HepG2 (cell line): ENCODE results near the gene ZBTB48. TPM values are rescaled to one million over a fixed set of nuclear protein-coding genes. Genes with fewer than 3 reads are reported as not detected.

Source experiments
- AHR ChIP-seq: IDR thresholded peaks from 2 replicates; pipeline ENCODE4 v1.6.1; 2018; ENCODE audit warnings: missing genetic modification reagents, missing compliant biosample characterization
- HNF4G ChIP-seq, 2 experiments: sonication (generic) in 1 of 2; formaldehyde crosslinking in 1 of 2; IDR thresholded peaks; 2 replicates each; pipeline versions ENCODE4 v1.4.0 to v1.6.1; 2011 to 2020; ENCODE audit warnings: borderline replicate concordance in 2 of 2, low read depth in 2 of 2, mild to moderate bottlenecking in 2 of 2, low read length in 1 of 2, missing genetic modification reagents in 1 of 2, moderate library complexity in 1 of 2
- HOXA3 ChIP-seq: sonication (generic); formaldehyde crosslinking; IDR thresholded peaks from 2 replicates; pipeline ENCODE4 v1.5.0; 2020; ENCODE audit warnings: missing genetic modification reagents
- LBX2 ChIP-seq: sonication (generic); formaldehyde crosslinking; IDR thresholded peaks from 2 replicates; pipeline ENCODE4 v1.5.0; 2020; ENCODE audit warnings: missing genetic modification reagents, mild to moderate bottlenecking, borderline replicate concordance
- NR2F6 ChIP-seq, 2 experiments: IDR thresholded peaks; 2 replicates each; pipeline ENCODE4 v1.6.1; 2016; ENCODE audit warnings: antibody characterized with exemption in 1 of 2, mild to moderate bottlenecking in 1 of 2
- PAF1 ChIP-seq: IDR thresholded peaks from 2 replicates; pipeline ENCODE4 v1.6.1; 2016; ENCODE audit warnings: missing genetic modification reagents, missing compliant biosample characterization
- RBFOX2 ChIP-seq: fragments of 200-400 bp; formaldehyde crosslinking; IDR thresholded peaks from 2 replicates; pipeline ENCODE4 v1.6.1; 2017; ENCODE audit warnings: low read depth, mild to moderate bottlenecking, low read length
- THYN1 ChIP-seq: sonication (generic); formaldehyde crosslinking; IDR thresholded peaks from 2 replicates; pipeline ENCODE4 v1.8.1; 2023; ENCODE audit warnings: low read depth, mild to moderate bottlenecking, moderate library complexity, missing genetic modification reagents, borderline replicate concordance
- TP53 ChIP-seq: sonication (generic); formaldehyde crosslinking; conservative IDR thresholded peaks from 2 replicates; pipeline ENCODE4 v1.4.0; 2020; ENCODE audit warnings: missing genetic modification reagents
- U2AF1 ChIP-seq: fragments of 200-400 bp; formaldehyde crosslinking; optimal IDR thresholded peaks from 2 replicates; pipeline ENCODE3; 2017; ENCODE audit warnings: mild to moderate bottlenecking, low read depth, low read length
- ZBTB25 ChIP-seq: IDR thresholded peaks from 2 replicates; pipeline ENCODE4 v1.6.1; 2018; ENCODE audit warnings: missing genetic modification reagents
- ZNF101 ChIP-seq: sonication (generic); formaldehyde crosslinking; IDR thresholded peaks from 2 replicates; pipeline ENCODE4 v1.4.0; 2020; ENCODE audit warnings: mild to moderate bottlenecking, low read depth, missing genetic modification reagents, borderline replicate concordance
- ZNF230 ChIP-seq: sonication (generic); formaldehyde crosslinking; IDR thresholded peaks from 2 replicates; pipeline ENCODE4 v1.4.0; 2020; ENCODE audit warnings: mild to moderate bottlenecking, missing genetic modification reagents
- ZNF318 ChIP-seq: sonication (generic); formaldehyde crosslinking; IDR thresholded peaks from 2 replicates; pipeline ENCODE4 v1.4.0; 2020; ENCODE audit warnings: mild to moderate bottlenecking, missing genetic modification reagents
- ZNF616 ChIP-seq: sonication (generic); formaldehyde crosslinking; IDR thresholded peaks from 2 replicates; pipeline ENCODE4 v1.5.0; 2020; ENCODE audit warnings: low read depth, mild to moderate bottlenecking, missing genetic modification reagents
- ZNF670 ChIP-seq: sonication (generic); formaldehyde crosslinking; IDR thresholded peaks from 2 replicates; pipeline ENCODE4 v1.8.0; 2022; ENCODE audit warnings: mild to moderate bottlenecking, missing genetic modification reagents, borderline replicate concordance
- ZNF788 ChIP-seq: sonication (generic); formaldehyde crosslinking; IDR thresholded peaks from 2 replicates; pipeline ENCODE4 v1.5.0; 2020; ENCODE audit warnings: mild to moderate bottlenecking, missing genetic modification reagents, borderline replicate concordance
- ZNF816 ChIP-seq: sonication (generic); formaldehyde crosslinking; IDR thresholded peaks from 2 replicates; pipeline ENCODE4 v1.8.0; 2022; ENCODE audit warnings: missing genetic modification reagents, mild to moderate bottlenecking, borderline replicate concordance
- ZNF878 ChIP-seq: sonication (generic); formaldehyde crosslinking; IDR thresholded peaks from 2 replicates; pipeline ENCODE4 v1.8.1; 2023; ENCODE audit warnings: mild to moderate bottlenecking, missing genetic modification reagents, moderate library complexity
- polyA plus RNA-seq, 8 experiments: library from polyadenylated mRNA; depleted of rRNA in 3 of 8; stranded (reverse) in 7 of 8; unstranded in 1 of 8; fragments of >200 nt; fragmentation: Illumina TruSeq in 4 of 8; extraction: Trizol in 4 of 8; gene quantifications; 2 replicates each; pipeline versions ENCODE4 v1.2.1 to v1.2.3, GENCODE V29; 2011 to 2016; ENCODE audit warnings: low read depth in 4 of 8, missing spikeins in 1 of 8, mixed read lengths in 1 of 8; ENCODE audit not compliant: insufficient read depth in 1 of 8
- total RNA-seq, 5 experiments: library from RNA; depleted of rRNA; stranded (reverse); fragments of >200 nt; fragmentation: Illumina TruSeq; extraction: Trizol; gene quantifications; 2 replicates each; pipeline ENCODE4 v1.2.3, GENCODE V29; 2016; ENCODE audit warnings: low read depth in 1 of 5

Gene ZBTB48
- total and polyA plus RNA-seq, 2 of the 13 experiments (the other 11 are each of a cell fraction or from before 2014, with no cell fraction given) = 13.0 to 17.1 TPM

GRCh38 chr1:6602669-6603237 lies 23.0 kb downstream of the ZBTB48 start, which contains the start of gene KLHL21 (continued):
- TF ChIP-seq THYN1 (CRISPR knock-in tag) = 0 out of 2 replicates have a peak, but pooled peaks have one; percentile 59
- TF ChIP-seq ZBTB25 (CRISPR knock-in tag) = 0 out of 2 replicates have a peak, but pooled peaks have one; percentile 17
- no peak for TF ChIP-seq LBX2 (CRISPR knock-in tag)
- no peak for TF ChIP-seq ZNF318 (CRISPR knock-in tag)
- no peak for TF ChIP-seq U2AF1
- TF ChIP-seq ZNF788 (CRISPR knock-in tag) = no peak
- TF ChIP-seq ZNF101 (CRISPR knock-in tag) = no peak
- no peak for TF ChIP-seq PAF1 (CRISPR knock-in tag)
- no peak for TF ChIP-seq ZNF670
- no peak for TF ChIP-seq TP53
- no peak for TF ChIP-seq ZNF230 (CRISPR knock-in tag)
- peak; percentile 71 for TF ChIP-seq HOXA3
- TF ChIP-seq ZNF616 (CRISPR knock-in tag) = peak; percentile 14; the same call in 1 of the 2 replicates
- no peak for TF ChIP-seq NR2F6 (IDR thresholded peaks at IDR 0.05)
- TF ChIP-seq NR2F6 (CRISPR knock-in tag; IDR thresholded peaks at IDR 0.05) = no peak
- TF ChIP-seq ZNF878 (CRISPR knock-in tag) = no peak
- TF ChIP-seq AHR (CRISPR knock-in tag) = no peak; the same call in 1 of the 2 replicates
- no peak for TF ChIP-seq HNF4G (IDR thresholded peaks at IDR 0.05; ENCODE audit: borderline replicate concordance, low read depth, low read length)
- peak; percentile 6; the same call in 1 of the 2 replicates for TF ChIP-seq HNF4G (CRISPR knock-in tag; IDR thresholded peaks at IDR 0.05; ENCODE audit: borderline replicate concordance, low read depth)
- TF ChIP-seq RBFOX2 = peak; percentile 94
- 0 out of 2 replicates have a peak, but pooled peaks have one; percentile 44 for TF ChIP-seq ZNF816 (CRISPR knock-in tag)
